ACC112 (cell line): ENCODE results near the gene ULBP2.

Experiments
- H2AFZ ChIP-seq: fragments of 200-600 bp; sonication (generic); one replicate; pipeline ENCODE4 v1.6.0; 2017; ENCODE audit warnings: antibody characterized with exemption, low read length; ENCODE audit not compliant: unreplicated experiment
- H3K27ac ChIP-seq: fragments of 200-600 bp; sonication (generic); 2 replicates; pipeline ENCODE4 v1.5.1; 2014; ENCODE audit warnings: low read depth, mild to moderate bottlenecking, antibody characterized with exemption, low read length, moderate library complexity
- H3K27me3 ChIP-seq: fragments of 200-600 bp; sonication (generic); 2 replicates; pipeline ENCODE4 v1.6.1; 2014; ENCODE audit warnings: mild to moderate bottlenecking, antibody characterized with exemption, low read length, moderate library complexity, mixed read lengths; ENCODE audit not compliant: insufficient read depth
- H3K36me3 ChIP-seq: fragments of 200-600 bp; sonication (generic); 2 replicates; pipeline ENCODE4 v1.6.1; 2016; ENCODE audit warnings: mild to moderate bottlenecking, antibody characterized with exemption, low read length, moderate library complexity, mixed read lengths; ENCODE audit not compliant: insufficient read depth
- H3K4me1 ChIP-seq: fragments of 200-600 bp; sonication (generic); one replicate; pipeline ENCODE4 v1.6.1; 2016; ENCODE audit warnings: low read length, mixed read lengths; ENCODE audit not compliant: insufficient read depth, unreplicated experiment, control insufficient read depth
- H3K4me3 ChIP-seq: fragments of 200-600 bp; sonication (generic); 2 replicates; pipeline ENCODE4 v1.5.1; 2014; ENCODE audit warnings: mild to moderate bottlenecking, low read depth, low read length
- H3K79me2 ChIP-seq: fragments of 200-600 bp; sonication (generic); one replicate; pipeline ENCODE4 v1.6.0; 2016; ENCODE audit warnings: low read length; ENCODE audit not compliant: control insufficient read depth, unreplicated experiment, insufficient read depth

ULBP2 gene, protein sequence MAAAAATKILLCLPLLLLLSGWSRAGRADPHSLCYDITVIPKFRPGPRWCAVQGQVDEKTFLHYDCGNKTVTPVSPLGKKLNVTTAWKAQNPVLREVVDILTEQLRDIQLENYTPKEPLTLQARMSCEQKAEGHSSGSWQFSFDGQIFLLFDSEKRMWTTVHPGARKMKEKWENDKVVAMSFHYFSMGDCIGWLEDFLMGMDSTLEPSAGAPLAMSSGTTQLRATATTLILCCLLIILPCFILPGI

DNA sequence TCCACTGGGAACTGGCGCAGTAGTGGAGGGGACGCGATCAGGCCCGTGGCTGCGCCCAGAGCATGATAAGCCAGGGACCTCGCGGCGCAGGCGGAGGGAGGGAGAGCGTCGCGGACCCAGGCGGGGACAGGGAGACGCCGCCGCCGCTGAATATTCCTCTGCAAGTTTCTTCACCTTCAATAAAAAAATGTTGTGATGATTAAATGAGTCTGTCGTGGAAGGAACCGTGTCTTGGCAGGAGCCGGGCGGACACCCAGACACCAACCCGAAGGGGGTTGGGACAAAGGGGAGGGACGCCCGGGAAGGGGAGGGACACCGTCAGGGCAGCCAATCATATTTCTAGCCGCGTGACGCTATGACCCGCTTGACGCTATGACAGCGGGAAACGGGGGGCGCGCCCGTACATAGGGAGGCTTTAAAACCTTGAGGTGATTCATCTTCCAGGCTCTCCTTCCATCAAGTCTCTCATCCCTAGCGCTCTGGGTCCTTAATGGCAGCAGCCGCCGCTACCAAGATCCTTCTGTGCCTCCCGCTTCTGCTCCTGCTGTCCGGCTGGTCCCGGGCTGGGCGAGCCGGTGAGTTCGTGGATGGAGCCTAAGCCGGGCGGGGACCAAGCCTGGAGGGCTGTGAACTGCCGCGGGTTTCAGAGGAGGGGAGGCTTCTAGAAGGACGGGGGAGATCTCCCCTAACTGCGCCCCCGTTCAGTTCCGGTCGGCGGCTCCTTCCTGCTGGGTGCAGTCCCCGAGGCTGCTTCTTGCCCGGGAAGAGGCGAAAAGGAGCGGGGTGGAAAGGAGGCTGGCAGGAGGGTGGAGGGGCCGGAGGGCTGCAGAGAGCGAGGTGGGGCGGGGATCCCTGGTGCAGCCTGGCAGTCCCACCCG is at the start of gene ULBP2:
TSS of gene ULBP2 (plus strand) at position 432 of the 878 bp plus-strand sequence. CDS start at position 491, 59 bp downstream.
- Histone ChIP-seq H3K79me2 (no peaks in the 10 kb centered on the region), H3K4me1 (peaks cover 8% of the 10 kb centered on the region), H3K36me3 (no peaks in the 10 kb centered on the region), H2AFZ (peak within 1 kb of the TSS; percentile 96), H3K27ac (no peak within 1 kb of the TSS), H3K27me3 (peaks cover 18% of the 10 kb centered on the region), H3K4me3 (peak within 1 kb of the TSS; percentile 89)

DNA sequence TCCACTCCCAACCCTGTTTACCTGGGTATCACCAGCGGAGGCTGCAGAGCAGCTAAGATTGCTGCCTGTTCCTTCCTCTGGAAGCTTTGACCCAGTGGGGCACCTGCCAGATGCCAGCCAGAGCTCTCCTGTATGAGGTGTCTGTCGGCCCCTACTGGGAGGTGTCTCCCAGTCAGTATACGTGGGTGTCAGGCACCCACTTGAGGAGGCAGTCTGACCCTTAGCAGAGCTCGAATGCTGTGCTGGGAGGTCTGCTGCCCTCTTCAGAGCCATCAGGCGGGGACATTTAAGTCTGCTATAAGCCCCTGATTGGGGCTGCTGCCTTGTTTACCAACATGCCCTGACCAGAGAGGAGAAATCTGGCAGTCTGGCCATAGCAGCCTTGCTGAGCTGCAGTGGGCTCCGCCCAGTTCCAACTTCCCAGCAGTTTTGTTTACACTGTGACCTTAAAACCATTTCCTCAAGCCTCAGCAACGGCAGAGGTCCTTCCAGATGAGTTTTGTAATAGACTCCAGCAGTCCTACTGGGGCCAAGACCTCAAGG is 46.7 kb upstream of the ULBP2 start:
- no peak overlapping the region for H2AFZ ChIP-seq
- H3K79me2 ChIP-seq = no peaks in the 10 kb centered on the region
- H3K4me3 ChIP-seq = peak overlapping the region; percentile 69
- no peaks in the 10 kb centered on the region for H3K27me3 ChIP-seq
- no peaks in the 10 kb centered on the region for H3K36me3 ChIP-seq
- H3K27ac ChIP-seq = peak overlapping the region; percentile 93
- H3K4me1 ChIP-seq = peaks cover 46% of the 10 kb centered on the region

DNA sequence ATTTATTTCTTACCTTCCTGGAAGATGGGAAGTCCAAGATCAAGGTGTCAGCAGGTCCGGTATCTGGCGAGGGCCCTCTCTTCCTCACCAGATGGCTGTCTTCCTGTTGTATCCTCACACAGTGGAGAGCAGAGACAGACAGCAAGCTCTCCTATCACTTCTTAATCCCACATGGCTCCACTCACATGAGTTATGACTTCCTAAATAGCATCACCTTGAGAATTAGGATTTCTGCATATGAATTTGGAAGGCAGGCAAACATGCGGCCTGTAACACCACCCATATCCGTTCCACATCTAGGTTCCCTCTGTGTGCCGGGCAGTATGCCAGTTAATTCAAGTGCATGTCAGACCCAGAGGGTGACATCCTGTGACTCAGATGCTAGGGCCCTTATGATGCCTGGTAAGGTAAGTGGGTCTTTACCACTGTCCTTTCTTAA is 46.0 kb upstream of the ULBP2 start:
- H3K36me3 ChIP-seq = no peaks in the 10 kb centered on the region
- peak overlapping the region; percentile 69 for H3K4me3 ChIP-seq
- peak overlapping the region; percentile 93 for H3K27ac ChIP-seq
- H3K27me3 ChIP-seq = no peaks in the 10 kb centered on the region
- H2AFZ ChIP-seq = peak overlapping the region; percentile 24
- peaks cover 39% of the 10 kb centered on the region for H3K4me1 ChIP-seq
- no peaks in the 10 kb centered on the region for H3K79me2 ChIP-seq

- peak overlapping the region; percentile 69 for H3K4me3 ChIP-seq
- peak overlapping the region; percentile 73 for H2AFZ ChIP-seq
- H3K36me3 ChIP-seq = no peaks in the 10 kb centered on the region
- no peaks in the 10 kb centered on the region for H3K27me3 ChIP-seq
- H3K27ac ChIP-seq = peak overlapping the region; percentile 93
- peaks cover 34% of the 10 kb centered on the region for H3K4me1 ChIP-seq
- H3K79me2 ChIP-seq = no peaks in the 10 kb centered on the region
These were observed 45.3 kb upstream of the ULBP2 start for GRCh38 chr6:149896491-149896890.

GRCh38 chr6:149897015-149897697 is 44.7 kb upstream of the ULBP2 start:
- H3K27ac ChIP-seq = peak overlapping the region; percentile 93
- no peaks in the 10 kb centered on the region for H3K27me3 ChIP-seq
- peak overlapping the region; percentile 73 for H2AFZ ChIP-seq

DNA sequence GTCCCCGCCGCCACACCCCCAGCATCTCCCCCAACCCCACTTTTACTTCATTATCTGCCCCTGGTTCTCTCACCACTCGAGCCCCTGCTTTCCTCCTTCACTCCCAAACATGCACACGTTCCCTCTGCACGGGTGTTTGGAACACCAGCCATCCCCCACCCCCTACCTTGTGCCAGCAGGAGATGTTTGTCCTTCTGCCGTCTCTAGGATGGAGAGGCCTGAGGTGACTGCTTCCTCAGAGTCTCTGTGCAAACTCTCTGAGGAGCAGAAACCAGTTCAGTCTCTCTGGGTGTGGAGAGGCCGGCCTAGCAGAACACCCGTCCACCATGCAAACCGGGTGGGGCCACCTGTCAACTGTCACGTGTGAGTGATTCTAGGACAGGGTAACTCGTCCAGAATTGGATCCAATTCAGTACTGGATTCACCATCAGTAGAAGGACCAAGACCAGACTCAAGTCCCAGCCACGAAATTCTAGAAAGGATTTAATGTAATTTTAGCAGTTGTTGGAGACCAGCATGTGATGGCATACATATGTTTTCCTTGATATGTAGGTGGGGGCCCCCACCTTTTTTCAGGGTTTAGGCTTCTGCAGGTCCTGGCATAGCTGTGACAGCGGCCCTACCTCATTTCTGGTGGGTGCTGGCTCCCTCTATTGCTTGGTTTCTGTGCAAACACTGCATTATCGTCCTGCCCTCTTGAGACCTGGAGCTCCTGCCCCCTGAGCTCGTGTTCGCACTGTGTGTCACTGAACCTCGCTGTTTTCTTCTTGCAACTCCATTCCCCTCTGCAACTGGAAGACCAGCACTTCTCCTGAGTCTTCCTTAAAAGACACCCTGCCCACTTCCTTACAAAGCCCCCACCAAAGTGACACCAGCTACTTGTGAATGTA is 43.7 kb upstream of the ULBP2 start, which contains the start of gene RAET1E:
TSS of gene RAET1E (minus strand) at position 259 of the 890 bp plus-strand sequence. CDS start 7,212 bp downstream, outside the sequence.
- Histone ChIP-seq H3K4me3 (peak within 1 kb of the TSS; percentile 69), H3K36me3 (no peaks in the 10 kb centered on the region), H2AFZ (peak within 1 kb of the TSS; percentile 73), H3K4me1 (peaks cover 34% of the 10 kb centered on the region), H3K27me3 (no peaks in the 10 kb centered on the region), H3K79me2 (no peaks in the 10 kb centered on the region), H3K27ac (peak within 1 kb of the TSS; percentile 93)

More at GRCh38 chr6:149897015-149897697, 44.7 kb upstream of the ULBP2 start:
- H3K36me3 ChIP-seq = no peaks in the 10 kb centered on the region
- peaks cover 34% of the 10 kb centered on the region for H3K4me1 ChIP-seq
- peak overlapping the region; percentile 69 for H3K4me3 ChIP-seq
- H3K79me2 ChIP-seq = no peaks in the 10 kb centered on the region

- Histone ChIP-seq H3K27me3 (no peaks in the 10 kb centered on the region), H3K79me2 (no peaks in the 10 kb centered on the region), H3K4me3 (no peak overlapping the region), H3K27ac (no peak overlapping the region), H3K4me1 (peaks cover 34% of the 10 kb centered on the region), H2AFZ (no peak overlapping the region), H3K36me3 (no peaks in the 10 kb centered on the region)
These were observed 42.8 kb upstream of the ULBP2 start for GRCh38 chr6:149898966-149899365.

GRCh38 chr6:149899486-149899885 is 42.3 kb upstream of the ULBP2 start:
- Histone ChIP-seq H3K27me3 (no peaks in the 10 kb centered on the region), H3K4me1 (peaks cover 34% of the 10 kb centered on the region), H3K79me2 (no peaks in the 10 kb centered on the region), H3K4me3 (no peak overlapping the region), H3K27ac (no peak overlapping the region), H2AFZ (no peak overlapping the region), H3K36me3 (no peaks in the 10 kb centered on the region)

- H3K27me3 ChIP-seq = no peaks in the 10 kb centered on the region
- H3K79me2 ChIP-seq = no peaks in the 10 kb centered on the region
- no peak overlapping the region for H2AFZ ChIP-seq
- no peak overlapping the region for H3K27ac ChIP-seq
- peaks cover 31% of the 10 kb centered on the region for H3K4me1 ChIP-seq
- H3K4me3 ChIP-seq = no peak overlapping the region
- H3K36me3 ChIP-seq = no peaks in the 10 kb centered on the region
These were observed 41.7 kb upstream of the ULBP2 start for GRCh38 chr6:149899926-149900619.
